NCI-H748 treated with DMSO at 0.1 percent for 48 hours (cell line): ENCODE measurements around the gene TLCD1.
A peak's percentile ranks its signal among the peaks of the same experiment; 100 is the strongest.

Experiments used
- DNase-seq: peaks from one replicate; lab custom pipeline; 2025; lab: John Stamatoyannopoulos, UW

The TLCD1 gene

GRCh38 chr17:28726226-28726626 lies at the start of gene TLCD1:
Gene TLCD1 (minus strand): TSS chr17:28726233. CDS start chr17:28726097, 136 bp downstream.
- DNase-seq, result peak; percentile 71

GRCh38 chr17:28774206-28774605 lies 48.2 kb upstream of the TLCD1 start:
- no peak for DNase-seq

GRCh38 chr17:28773736-28774135 lies 47.7 kb upstream of the TLCD1 start:
- no peak for DNase-seq

GRCh38 chr17:28765038-28765437 lies 39.0 kb upstream of the TLCD1 start:
- DNase-seq, result no peak

GRCh38 chr17:28763804-28764266 lies 37.8 kb upstream of the TLCD1 start:
- DNase-seq, result peak; percentile 75

- DNase-seq, result no peak
Measured at GRCh38 chr17:28763137-28763799, 37.2 kb upstream of the TLCD1 start.

- DNase-seq, result peak; percentile 61
Measured at GRCh38 chr17:28760601-28761562, 34.8 kb upstream of the TLCD1 start.

GRCh38 chr17:28759256-28759865 lies 33.3 kb upstream of the TLCD1 start:
- no peak for DNase-seq

GRCh38 chr17:28758411-28759121 lies 32.5 kb upstream of the TLCD1 start:
- DNase-seq, result no peak

GRCh38 chr17:28756049-28756804 lies 30.2 kb upstream of the TLCD1 start:
- no peak for DNase-seq

GRCh38 chr17:28755486-28755885 lies 29.5 kb upstream of the TLCD1 start:
- no peak for DNase-seq

GRCh38 chr17:28751600-28752366 lies 25.8 kb upstream of the TLCD1 start:
- DNase-seq, result no peak

- DNase-seq, result peak; percentile 95
Measured at GRCh38 chr17:28750178-28751047, 24.4 kb upstream of the TLCD1 start.

- no peak for DNase-seq
Measured at GRCh38 chr17:28749516-28750177, 23.6 kb upstream of the TLCD1 start.

- no peak for DNase-seq
Measured at GRCh38 chr17:28748852-28749515, 23.0 kb upstream of the TLCD1 start.

- DNase-seq, result no peak
Measured at GRCh38 chr17:28747801-28748750, 22.0 kb upstream of the TLCD1 start.

- no peak for DNase-seq
Measured at GRCh38 chr17:28747051-28747691, 21.1 kb upstream of the TLCD1 start.
